ENCODE results near the gene C1orf210.
A peak's percentile ranks its signal among the peaks of the same experiment; 100 is the strongest.

Gene C1orf210

DNA sequence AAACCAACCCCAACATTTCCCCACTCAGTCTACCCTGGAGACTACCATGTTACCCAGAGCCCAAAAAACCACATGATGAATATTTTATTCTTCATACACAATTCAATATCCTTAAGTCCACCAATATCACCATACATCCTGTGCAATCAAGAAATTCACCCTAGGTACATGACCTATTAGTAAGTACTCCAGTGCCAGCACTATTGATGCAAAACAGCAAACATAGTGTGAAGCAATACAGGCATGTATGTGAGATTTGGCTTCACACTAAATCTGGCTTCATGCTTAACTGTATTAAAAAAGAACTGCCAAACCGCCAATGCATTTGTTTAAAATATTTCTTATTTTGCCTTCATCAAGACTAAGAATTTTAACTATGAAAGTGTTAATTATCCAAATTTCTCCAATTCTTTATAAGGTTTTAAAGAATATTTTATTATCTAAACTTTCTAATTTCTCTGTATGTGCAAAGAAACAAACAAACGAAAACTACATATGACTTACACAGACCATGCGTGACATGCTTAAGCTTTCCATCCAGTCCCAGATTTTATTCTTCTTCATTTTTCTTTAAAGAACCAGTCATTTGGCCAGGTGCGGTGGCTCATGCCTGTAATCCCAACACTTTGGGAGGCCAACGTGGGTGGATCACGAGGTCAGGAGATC, 38.0 kb downstream of the C1orf210 start:
- no peak for DNase-seq (ENCODE audit: low read depth)

- no peak for DNase-seq (ENCODE audit: low read depth)
These were observed 38.7 kb downstream of the C1orf210 start for GRCh38 chr1:43246466-43247213.

GRCh38 chr1:43243299-43243698, 42.1 kb downstream of the C1orf210 start:
- no peak for DNase-seq (ENCODE audit: low read depth)

DNA sequence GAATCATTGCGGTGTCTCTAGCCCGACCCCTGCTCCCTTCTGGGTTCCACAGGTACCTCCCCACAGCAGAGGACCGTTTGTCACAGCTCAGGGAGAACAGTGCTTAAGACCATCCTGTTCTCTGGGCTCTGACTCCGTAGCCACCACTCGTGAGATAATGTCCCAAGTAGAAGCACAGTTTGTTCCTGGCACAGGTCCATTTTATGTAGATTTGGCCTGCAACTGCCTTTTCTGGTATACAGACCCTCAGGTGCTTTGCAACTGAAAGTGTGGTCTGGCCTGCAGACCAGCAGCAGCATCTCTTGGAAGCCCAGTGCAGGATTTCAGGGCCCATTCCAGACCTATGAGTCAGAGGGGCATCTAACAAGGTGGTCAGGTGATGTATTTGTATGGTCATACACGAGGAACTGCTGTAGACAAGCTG, 44.0 kb downstream of the C1orf210 start:
- DNase-seq (ENCODE audit: low read depth) = no peak

DNA sequence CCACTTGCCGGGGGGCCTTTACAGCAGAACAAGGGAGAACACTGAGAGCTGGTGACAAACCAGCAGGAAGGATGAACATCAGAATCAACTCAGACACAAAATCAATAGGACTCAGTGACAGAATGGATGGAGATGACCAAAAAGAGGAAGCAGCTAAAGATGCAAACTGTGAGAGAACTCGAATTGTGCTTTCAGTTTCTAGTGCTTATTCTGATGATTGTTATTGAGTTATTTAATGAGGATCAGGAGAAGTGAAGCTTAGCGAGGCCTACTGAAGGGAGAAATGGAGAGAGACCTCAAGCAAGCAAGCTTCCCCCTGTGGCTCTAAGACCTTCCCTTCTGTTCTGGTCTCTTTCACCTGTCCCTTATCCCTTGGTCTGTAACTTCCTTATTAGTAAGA, 45.9 kb downstream of the C1orf210 start:
- DNase-seq (ENCODE audit: low read depth) = no peak

- DNase-seq (ENCODE audit: low read depth) = no peak
These were observed 46.4 kb downstream of the C1orf210 start for GRCh38 chr1:43238991-43239469.

- peak; percentile 48 for DNase-seq (ENCODE audit: low read depth)
These were observed 47.3 kb downstream of the C1orf210 start for GRCh38 chr1:43238085-43238484.

DNA sequence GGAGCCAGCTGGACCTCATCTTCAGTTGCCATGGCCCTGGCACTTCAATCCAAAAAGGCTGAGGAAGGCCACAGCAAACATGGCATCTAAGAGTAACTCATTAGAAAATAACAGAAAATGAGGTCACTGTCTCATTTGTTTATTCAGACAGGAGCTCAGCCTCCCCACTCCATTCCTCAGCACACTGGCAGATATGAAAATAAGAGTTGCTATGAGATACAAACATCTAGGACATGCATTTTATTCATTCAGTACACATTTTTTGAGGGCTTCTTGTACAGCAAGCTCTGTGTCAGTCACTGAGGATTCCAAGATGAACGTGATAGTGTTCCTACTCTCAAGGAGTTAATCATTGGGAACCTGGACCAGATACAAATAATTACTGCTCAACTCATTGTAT, 48.3 kb downstream of the C1orf210 start:
- no peak for DNase-seq (ENCODE audit: low read depth)

GRCh38 chr1:43235451-43236121, 49.8 kb downstream of the C1orf210 start:
- DNase-seq (ENCODE audit: low read depth) = no peak

- DNase-seq (ENCODE audit: low read depth) = no peak
These were observed 50.3 kb downstream of the C1orf210 start for GRCh38 chr1:43235040-43235439.

DNA sequence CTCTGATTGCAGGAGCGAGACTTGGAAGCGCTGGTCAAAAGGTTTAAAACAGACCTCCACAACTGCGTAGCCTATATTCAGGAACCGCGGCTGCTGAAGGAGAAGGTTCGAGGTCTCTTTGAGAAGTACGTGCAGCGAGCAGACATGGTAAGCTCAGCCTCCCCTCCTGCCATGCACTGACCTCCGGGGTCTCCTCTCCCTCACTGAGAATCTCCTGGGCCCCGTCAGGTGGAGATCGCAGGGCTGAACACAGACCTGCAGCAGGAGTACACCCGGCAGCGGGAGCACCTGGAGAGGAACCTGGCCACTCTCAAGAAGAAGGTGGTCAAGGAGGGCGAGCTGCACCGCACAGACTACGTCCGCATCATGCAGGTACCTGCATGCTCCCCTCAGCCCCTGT, 51.1 kb downstream of the C1orf210 start:
- DNase-seq (ENCODE audit: low read depth) = no peak

DNA sequence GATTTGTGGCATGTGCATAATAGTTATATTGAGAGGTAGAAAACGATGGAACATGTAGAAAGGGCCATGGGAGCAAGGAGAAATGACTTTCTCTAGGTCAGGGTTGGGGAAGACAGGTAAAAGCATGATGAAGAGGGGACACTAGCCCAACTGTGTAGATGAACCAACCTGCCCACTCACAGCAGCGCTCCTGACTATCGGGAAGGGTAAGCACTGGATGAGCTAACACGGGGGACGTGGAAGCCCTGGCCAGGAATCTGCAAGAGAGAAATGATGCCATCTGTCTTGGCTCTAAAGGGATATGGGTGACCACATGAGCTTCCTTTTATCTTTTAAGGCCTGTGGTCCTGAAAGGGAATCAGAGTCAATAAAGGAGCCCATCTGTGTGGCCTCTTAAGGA, 51.8 kb downstream of the C1orf210 start:
- DNase-seq (ENCODE audit: low read depth) = no peak

DNA sequence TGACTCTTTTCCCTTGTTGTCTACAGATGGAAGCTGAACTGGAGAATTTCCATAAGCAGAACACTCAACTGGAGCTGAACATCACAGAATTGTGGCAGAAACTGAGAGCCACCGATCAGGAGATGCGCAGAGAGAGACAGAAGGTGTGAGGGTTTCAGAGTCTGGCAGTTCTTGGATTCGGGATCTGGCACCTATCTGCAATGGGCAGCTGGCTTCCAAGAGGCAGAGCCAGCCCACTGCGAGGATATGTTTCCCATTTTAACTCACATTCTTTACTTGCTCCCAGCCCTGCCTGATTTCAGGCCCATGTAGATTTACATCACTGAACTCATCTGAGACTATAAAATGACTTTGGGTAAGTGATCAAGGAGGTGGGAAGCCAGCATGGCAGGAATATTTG, 52.9 kb downstream of the C1orf210 start:
- no peak for DNase-seq (ENCODE audit: low read depth)

DNA sequence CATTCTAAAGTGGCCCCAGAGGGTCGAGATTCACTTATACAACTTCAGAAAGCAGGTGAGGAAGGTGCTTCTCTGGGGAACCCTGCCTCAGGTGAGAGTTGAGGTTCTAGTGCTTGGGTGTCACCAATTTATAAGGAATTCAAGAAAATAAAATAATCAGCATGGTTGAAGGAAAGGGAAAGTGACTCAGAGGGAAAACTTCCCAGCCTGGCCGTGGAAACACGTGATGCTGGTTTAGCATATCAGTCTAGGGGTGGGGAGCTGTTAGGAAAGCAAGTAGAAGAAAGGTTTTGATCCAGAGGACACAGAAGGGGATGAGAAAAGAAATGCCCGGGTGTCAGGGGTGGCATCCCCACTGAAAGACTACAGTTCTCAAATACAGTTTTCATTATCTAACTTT, 53.3 kb downstream of the C1orf210 start:
- DNase-seq (ENCODE audit: low read depth) = peak; percentile 64

All from stromal cell of bone marrow (primary cell).